C1 segment of cervical spinal cord (tissue), 14 donors: Measurements from ENCODE around the gene MAPK14.

Experiments used
- DNase-seq, 14 donors: peaks; one replicate each; lab custom pipeline; 2025; lab: John Stamatoyannopoulos, UW

MAPK14 gene

DNA sequence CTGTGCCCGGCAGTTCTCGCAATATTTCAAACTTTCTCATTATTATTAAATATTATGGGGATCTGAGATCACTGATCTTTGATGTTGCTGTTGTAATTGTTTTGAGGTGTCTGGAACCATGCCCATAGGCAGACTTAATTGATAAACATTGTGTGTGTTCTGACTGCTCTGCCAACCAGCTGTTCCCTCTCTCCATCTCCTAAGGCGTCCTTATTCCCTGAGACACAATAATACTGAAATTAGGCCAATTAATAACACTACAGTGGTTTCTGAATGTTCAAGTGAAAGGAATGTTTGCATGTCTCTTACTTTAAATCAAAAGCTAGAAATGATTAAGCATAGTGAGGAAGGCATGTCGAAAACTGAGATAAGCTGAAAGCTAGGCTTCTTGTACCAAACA, 7.6 kb downstream of the MAPK14 start:
- no peak for DNase-seq

- no peak for DNase-seq
These were observed 10.7 kb downstream of the MAPK14 start for GRCh38 chr6:36038120-36038876.

- no peak for DNase-seq
These were observed 11.5 kb downstream of the MAPK14 start for GRCh38 chr6:36039112-36039511.

GRCh38 chr6:36040958-36041357, 13.3 kb downstream of the MAPK14 start:
- DNase-seq: no peak

DNA sequence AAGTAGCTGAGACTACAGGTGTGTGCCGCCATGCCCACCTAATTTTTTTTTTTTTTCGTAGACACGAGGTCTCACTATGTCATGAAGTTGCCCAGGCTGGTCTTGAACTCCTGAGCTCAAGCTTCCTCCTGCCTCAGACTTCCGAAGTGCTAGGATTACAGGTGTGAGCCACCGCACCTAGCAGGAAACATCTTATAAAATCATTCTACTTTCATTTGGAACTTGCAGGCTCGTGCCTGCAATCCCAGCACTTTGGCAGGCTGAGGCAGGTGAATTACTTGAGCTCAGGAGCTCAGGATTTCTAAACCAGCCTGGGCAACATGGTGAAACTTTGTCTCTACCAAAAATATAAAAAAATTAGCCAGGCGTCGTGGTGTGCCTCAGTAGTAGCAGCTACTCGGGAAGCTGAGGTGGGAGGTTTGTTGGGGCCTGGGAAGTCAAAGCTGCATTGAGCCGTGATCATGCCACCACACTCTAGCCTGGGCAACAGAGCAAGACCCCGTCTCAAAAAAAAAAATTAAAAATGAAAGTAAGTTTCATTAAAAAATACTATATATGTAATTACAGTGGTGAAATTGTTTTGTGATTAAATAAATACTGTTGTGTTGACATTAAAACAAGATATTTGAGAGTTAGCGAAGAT, 15.1 kb downstream of the MAPK14 start:
- DNase-seq: no peak

- no peak for DNase-seq
These were observed 22.0 kb downstream of the MAPK14 start for GRCh38 chr6:36049582-36049981.

- DNase-seq: no peak
These were observed 22.7 kb downstream of the MAPK14 start for GRCh38 chr6:36050305-36050704.

DNA sequence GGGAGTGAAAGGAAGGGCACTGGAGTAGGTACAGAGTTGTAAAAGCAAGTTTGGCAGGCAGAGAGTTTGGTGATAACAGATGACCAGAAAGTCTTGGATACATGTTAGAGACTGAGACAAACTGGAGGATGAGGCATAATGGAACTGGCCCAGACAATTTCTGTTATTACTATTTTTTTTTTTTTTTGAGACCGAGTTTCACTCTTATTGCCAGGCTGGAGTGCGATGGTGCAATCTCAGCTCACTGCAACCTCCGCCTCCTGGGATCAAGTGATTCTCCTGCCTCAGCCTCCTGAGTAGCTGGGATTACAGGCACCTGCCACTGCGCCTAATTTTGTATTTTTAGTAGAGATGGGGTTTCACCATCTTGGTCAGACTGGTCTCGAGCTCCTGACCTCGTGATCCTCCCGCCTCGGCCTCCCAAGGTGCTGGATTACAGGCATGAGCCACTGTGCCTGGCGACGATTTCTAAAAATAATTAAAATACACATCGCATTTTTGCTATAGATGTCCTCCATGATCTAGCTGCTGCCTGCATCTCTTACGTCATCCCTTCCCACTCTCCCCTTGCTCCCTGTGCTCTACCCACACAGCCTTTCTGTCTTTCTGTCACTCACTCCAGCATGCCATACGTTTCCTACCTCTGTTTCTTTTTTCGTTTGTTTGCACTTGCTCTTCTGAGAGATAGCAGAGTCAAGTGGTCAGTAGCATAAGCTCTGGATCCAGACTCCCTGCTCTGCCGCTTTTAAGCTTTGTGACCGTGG, 23.5 kb downstream of the MAPK14 start:
- DNase-seq: no peak

DNA sequence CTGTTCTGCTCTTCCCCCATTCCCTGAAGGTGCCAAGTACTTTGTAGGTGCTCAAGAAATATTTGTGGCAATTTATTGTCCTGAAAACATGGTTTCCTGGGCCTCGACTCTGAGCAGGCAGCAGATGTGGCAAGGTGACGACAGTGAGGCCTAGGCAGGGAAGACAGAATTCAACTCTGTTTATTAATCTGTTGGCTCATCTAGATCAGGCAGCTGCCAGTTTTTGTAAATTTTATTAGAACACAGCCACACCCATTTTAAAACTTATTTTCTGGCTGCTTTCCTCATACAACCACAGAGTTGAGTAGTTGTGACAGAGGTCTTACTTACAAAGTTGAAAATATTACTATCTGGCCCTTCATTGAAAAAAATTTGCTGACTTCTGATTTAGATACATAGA, 24.5 kb downstream of the MAPK14 start:
- no peak for DNase-seq

GRCh38 chr6:36053878-36054277, 26.3 kb downstream of the MAPK14 start:
- DNase-seq: no peak

- DNase-seq: no peak
These were observed 26.8 kb downstream of the MAPK14 start for GRCh38 chr6:36054415-36054814.

DNA sequence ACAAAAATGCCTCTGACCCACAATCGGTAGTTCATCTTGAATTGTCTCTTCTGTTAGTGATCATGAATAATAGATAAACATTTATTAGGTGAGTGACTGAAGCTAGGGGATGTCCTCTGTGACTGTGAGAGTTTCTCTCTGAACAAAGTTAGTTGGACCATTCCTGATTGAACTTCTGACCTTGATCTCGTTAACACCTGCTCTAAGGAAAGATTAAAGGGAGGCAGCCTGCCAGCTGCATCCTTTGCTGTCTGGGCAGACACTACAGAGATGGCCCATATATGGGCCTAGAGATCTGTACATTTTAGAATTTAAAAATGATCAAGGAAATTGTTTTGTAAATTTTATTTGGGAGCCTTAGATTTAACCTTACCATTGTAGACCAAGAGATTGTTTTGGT, 27.3 kb downstream of the MAPK14 start:
- no peak for DNase-seq

- DNase-seq: no peak
These were observed 28.6 kb downstream of the MAPK14 start for GRCh38 chr6:36056178-36056577.

DNA sequence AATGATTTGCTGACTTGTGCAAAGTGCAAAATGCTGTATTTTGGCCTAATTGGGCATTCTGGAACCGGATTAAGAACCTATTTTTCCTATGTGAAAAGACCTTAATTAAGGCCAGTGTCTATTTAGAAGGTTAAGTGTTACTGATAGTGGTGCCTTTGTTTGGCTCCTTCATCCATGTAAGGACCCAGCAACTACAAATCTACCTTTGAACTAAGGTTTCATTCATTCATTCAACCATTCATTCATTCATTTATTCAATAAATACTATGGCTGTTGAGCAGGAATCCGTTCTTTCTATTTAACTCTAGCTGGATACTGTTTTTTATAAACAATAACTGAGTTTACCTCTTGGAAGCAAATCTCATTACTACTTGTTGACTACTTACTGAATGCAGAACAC, 33.6 kb downstream of the MAPK14 start:
- no peak for DNase-seq

GRCh38 chr6:36062247-36062646, 34.6 kb downstream of the MAPK14 start:
- no peak for DNase-seq

DNA sequence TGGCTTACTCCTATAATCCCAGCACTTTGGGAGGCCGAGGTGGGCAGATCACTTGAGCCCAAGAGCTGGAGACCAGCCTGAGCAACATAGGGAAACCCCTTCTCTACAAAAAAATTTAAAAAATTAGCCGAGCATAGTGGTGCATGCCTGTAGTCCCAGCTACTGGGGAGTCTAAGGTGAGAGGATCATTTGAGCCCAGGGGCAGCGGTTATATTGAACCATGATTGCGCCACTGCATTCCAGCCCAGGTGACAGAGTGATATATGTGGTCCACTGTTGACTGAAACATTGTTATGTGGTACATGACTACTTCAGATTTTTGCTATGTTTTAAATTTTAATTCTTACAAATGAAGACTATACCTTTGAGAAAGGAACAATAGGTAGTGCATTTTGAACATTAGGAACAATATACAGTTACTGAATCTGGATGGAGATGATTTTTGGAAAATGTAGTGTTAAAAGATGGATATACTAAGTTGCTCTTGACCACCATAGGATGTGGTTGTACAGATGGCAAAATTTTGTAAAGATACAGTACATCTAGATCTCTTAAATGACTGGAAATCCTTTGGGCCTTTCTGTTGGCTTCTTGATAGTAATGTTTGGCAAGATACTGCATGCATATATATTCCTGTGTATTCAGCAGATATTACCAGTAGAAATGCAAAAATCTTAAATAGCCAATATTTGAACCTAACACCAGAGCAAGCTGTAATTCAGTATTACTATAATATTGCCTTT, 35.9 kb downstream of the MAPK14 start:
- no peak for DNase-seq

- DNase-seq: no peak
These were observed 37.3 kb downstream of the MAPK14 start for GRCh38 chr6:36064770-36065396.

DNA sequence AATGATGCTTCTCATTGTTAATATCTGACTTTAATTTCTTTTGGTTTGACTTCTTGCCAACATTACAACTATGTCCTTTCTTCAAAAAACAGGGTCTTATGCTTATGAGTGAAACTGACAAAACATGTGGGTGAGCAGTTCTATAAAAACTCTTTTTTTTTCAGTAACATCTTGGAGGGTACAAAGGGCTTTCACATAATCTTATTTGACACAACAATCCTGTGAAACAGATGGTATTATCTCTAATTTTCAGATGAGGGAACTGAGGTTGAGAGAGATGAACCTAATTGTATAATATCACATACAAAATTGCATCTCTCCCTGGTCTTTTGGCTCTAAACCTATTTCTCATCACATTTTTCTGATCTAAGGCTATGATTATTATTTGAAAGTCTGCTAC, 38.3 kb downstream of the MAPK14 start:
- DNase-seq: no peak

GRCh38 chr6:36066817-36067216, 39.2 kb downstream of the MAPK14 start:
- DNase-seq: no peak

GRCh38 chr6:36067374-36068011, 39.9 kb downstream of the MAPK14 start:
- DNase-seq: no peak

GRCh38 chr6:36068012-36068392, 40.4 kb downstream of the MAPK14 start:
- no peak for DNase-seq
